Frontal cortex (tissue), 4 donors: ENCODE results near the gene ST6GALNAC3. TPM values are rescaled to one million over a fixed set of nuclear protein-coding genes. Genes with fewer than 3 reads are reported as not detected.
A peak's percentile ranks its signal among the peaks of the same experiment; 100 is the strongest.
"Not testable (repeated sequence)": the region's sequence is repeated elsewhere in the genome, so short reads cannot be mapped to it uniquely, and the experiment has no call there.

Source experiments
- DNase-seq, 2 donors: peaks; one replicate each; pipeline ENCODE4 v3.0.0; 2012; ENCODE audit warnings: low spot score in 2 of 2
- FAIRE-seq: peaks from 2 replicates; lab custom pipeline; 2012; peaks lifted over from hg19 to GRCh38; lab: Jason Lieb, UNC
- total RNA-seq: library from RNA; depleted of rRNA; stranded (reverse); fragments of >200 nt; gene quantifications from one replicate; pipeline ENCODE4 v1.2.3, GENCODE V29; 2014
- donor health status: control.
- donor health status: control.
- donor health status: control.

The ST6GALNAC3 gene
- total RNA-seq, result 14.3 TPM

- no peak for FAIRE-seq
- peak; percentile 84 to 86 for DNase-seq
These were observed at the start of gene ST6GALNAC3 for GRCh38 chr1:76074321-76075187. Gene ST6GALNAC3, plus strand, starts transcription at chr1:76074746.

- DNase-seq, result no peak
- FAIRE-seq, result no peak
These were observed 47.2 kb upstream of the ST6GALNAC3 start for GRCh38 chr1:76027341-76027740.

DNA sequence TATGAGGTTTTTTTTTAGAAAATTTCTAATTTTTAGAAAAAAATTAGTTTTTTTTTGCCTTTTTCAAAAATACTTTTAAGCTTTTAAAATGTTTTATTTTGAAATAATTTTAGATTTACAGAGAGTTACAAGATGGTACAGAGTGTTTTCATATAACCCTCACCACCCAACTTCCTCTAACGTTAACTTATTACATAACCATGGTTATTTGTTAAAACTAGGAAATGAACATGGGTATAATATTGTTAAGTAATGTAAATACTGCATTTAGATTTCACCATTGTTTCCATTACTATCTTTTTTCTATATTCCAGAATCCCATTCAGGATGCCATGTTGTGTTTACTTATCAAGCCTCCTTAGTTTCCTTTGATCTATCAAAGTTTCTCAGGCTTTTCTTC is 45.2 kb upstream of the ST6GALNAC3 start:
- no peak for FAIRE-seq
- DNase-seq, result no peak

DNA sequence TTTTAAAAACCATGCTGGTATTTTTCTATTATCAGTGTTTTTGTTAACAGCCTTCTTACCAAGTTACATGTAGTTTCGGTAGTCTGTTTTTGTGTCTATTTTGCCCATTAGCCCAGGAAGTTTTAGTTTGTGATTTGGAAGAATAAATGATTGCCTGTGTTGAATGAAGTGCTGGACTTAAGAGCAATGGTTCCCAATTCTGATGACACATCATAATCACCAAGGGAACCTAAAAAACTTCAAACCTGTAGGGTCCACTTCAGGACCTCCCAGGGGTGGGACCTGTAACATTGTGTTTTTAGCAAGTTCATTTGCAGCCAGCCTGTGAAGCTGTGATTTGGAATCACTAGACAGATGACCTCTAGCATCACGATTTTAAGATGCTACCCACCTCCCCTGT is 43.0 kb upstream of the ST6GALNAC3 start:
- no peak for FAIRE-seq
- no peak for DNase-seq

GRCh38 chr1:76033800-76034475 is 40.6 kb upstream of the ST6GALNAC3 start:
- FAIRE-seq, result no peak
- no peak for DNase-seq

- DNase-seq, result no peak
- FAIRE-seq, result no peak
These were observed 39.5 kb upstream of the ST6GALNAC3 start for GRCh38 chr1:76035053-76035452.

- FAIRE-seq (no peak), DNase-seq (no peak)
These were observed 37.2 kb upstream of the ST6GALNAC3 start for GRCh38 chr1:76037324-76037723.

GRCh38 chr1:76038287-76039004 is 36.1 kb upstream of the ST6GALNAC3 start:
- FAIRE-seq (no peak), DNase-seq (no peak)

DNA sequence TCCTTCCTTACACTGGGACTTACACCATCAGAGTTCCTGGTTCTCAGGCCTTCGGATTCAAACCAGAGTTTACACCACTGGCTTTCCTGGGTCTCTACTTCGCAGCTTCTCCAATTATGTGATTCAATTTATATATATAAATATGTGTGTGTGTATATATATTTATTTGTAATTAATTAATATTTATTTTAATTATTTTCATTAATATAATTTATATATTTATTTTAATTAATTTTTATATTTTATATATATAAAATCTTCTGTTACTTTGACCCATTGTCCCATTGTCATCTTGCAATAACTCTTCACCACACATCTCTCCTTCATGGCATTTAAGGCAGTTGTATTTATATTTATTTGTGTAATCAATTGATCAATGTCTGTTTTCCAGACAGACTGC is 28.4 kb upstream of the ST6GALNAC3 start:
- DNase-seq, result no peak
- no peak for FAIRE-seq

DNA sequence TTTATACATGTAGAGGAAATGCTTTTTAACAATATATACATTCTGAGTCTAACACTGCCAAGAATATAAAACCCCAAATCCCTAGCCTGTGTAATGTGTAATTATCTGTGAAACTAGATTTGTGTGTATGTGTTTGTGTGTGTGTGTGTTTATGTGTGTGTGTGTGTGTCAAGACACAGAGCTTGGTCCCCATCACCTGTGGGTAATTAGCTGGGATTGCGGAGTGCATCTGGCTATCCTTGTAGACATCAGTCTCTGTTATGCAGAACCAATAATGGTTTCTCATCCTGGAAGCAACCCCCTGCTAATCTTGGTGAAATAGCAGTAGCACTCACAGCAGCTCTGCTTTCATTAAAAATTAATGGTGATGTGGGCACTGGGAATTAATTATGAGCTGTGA is 26.3 kb upstream of the ST6GALNAC3 start:
- DNase-seq (no peak), FAIRE-seq (no peak)

GRCh38 chr1:76048926-76049325 is 25.6 kb upstream of the ST6GALNAC3 start:
- DNase-seq, result no peak
- no peak for FAIRE-seq

- no peak for FAIRE-seq
These were observed 25.0 kb upstream of the ST6GALNAC3 start for GRCh38 chr1:76049498-76049897.

GRCh38 chr1:76050073-76050472 is 24.5 kb upstream of the ST6GALNAC3 start:
- FAIRE-seq, result not testable (repeated sequence)

More at GRCh38 chr1:76049498-76049897, 25.0 kb upstream of the ST6GALNAC3 start:
- DNase-seq, result no peak

GRCh38 chr1:76053021-76053420 is 21.5 kb upstream of the ST6GALNAC3 start:
- DNase-seq, result peak in 1 of 2 donors; percentile 20
- FAIRE-seq, result no peak

More at GRCh38 chr1:76050073-76050472, 24.5 kb upstream of the ST6GALNAC3 start:
- DNase-seq, result not testable (repeated sequence)

- DNase-seq (no peak), FAIRE-seq (no peak)
These were observed 20.2 kb upstream of the ST6GALNAC3 start for GRCh38 chr1:76054359-76054758.

DNA sequence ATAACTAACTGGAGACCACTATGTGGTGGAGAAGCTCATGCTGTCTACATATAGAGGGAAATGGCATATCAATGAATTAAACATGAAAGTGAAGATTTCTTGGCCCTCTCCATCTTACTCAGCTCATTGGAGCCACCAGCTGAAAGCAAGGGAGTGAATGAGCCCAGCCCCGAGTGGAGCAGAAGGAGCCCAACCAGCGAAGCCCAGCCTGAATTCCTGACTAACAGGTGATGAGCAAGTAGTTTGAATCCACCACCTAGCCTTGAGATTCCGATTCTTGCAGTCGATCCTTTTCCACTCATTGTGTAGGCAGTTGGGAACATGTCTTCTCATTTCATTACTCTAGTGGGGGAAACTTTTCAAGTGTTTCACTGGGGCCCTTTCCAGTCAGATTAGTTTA is 18.6 kb upstream of the ST6GALNAC3 start:
- FAIRE-seq (no peak), DNase-seq (no peak)

GRCh38 chr1:76059451-76059850 is 15.1 kb upstream of the ST6GALNAC3 start:
- DNase-seq (no peak), FAIRE-seq (no peak)

DNA sequence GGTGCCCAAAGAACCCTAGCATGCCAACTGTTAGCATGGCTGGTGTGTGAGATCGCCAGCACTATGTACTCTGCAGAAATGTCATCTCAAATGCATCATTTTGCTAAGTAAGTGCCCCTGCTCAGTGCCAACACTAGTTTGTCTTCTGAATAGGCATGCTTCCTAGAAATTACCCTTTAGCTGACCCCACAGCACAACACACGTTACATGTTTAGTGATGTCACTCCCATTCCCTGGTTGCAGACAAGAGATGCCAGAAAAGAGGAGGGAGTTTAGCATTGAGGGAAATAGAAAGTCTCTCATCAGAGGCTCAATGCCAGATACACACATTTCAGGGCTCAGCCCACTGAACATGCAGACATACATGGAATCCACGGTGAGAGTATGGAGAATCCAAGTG is 9.3 kb upstream of the ST6GALNAC3 start:
- no peak for DNase-seq
- no peak for FAIRE-seq

DNA sequence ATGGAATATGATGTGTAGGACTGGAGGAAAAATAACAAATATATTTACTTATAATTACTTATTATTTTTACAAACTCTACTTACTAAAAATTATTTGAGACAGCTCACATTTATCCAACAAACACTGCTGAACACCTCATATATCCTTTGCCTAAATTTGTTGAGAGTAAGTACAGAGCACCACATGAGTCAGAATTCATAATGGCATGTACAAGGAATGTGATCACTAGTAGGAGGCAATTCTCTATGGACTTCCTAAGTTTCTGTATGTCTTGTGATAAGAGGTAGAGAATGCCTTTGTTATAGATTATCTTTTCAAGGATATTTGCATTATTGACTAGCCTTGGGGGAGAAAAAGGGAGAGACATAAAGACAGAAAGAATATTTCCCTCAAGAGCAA is 8.2 kb upstream of the ST6GALNAC3 start:
- DNase-seq (no peak), FAIRE-seq (no peak)

GRCh38 chr1:76068542-76068941 is 6.0 kb upstream of the ST6GALNAC3 start:
- DNase-seq (no peak), FAIRE-seq (no peak)
